ENCODE data around the gene SLIT1.
A peak's percentile ranks its signal among the peaks of the same experiment; 100 is the strongest.

SLIT1 gene

DNA sequence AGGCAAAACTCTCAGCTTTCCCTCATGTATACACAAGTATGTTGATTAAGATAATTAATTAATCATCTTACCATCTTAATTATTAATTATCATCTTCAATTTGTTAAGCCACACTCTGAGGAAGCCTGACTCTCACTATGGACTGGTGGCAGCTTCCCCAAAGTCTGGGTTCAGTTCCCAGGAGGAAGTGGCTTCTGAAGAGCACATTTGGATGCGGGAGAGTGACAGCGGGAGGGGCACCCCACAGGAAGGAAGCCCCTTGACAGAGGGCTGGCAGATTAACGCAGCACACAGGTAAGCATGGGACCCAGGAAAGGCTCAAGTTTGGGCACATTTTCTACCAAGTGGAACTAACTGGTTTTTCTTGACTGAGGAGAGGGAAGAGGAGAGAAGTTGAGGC is 13.4 kb upstream of the SLIT1 start:
- H3K27ac ChIP-seq: no peak overlapping the region

DNA sequence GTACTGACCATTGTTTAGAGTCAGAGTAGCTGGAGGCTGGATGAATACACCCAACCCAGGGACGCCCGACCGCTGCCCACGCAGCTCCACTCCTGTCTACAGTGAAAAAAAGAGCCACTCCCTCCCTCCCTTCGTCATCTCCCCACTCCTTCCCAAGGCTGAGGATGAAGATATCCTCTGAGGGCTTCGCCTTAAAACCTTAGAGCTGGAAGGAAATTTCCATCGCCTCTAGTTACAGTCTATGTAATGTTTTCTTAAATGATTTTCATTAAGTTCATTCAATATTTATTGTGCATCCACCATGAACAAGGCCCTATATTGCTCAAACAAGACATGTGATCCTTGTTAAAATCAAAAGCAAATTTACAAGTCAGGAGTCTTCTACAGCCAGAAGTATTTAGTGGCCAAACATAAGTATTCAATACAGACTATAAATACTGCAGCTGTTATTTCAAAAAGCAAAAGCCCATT is 11.3 kb upstream of the SLIT1 start:
- H3K27ac ChIP-seq: peak overlapping the region; percentile 14; the same call in 1 of the 2 replicates
- TF ChIP-seq, protein P1, sequence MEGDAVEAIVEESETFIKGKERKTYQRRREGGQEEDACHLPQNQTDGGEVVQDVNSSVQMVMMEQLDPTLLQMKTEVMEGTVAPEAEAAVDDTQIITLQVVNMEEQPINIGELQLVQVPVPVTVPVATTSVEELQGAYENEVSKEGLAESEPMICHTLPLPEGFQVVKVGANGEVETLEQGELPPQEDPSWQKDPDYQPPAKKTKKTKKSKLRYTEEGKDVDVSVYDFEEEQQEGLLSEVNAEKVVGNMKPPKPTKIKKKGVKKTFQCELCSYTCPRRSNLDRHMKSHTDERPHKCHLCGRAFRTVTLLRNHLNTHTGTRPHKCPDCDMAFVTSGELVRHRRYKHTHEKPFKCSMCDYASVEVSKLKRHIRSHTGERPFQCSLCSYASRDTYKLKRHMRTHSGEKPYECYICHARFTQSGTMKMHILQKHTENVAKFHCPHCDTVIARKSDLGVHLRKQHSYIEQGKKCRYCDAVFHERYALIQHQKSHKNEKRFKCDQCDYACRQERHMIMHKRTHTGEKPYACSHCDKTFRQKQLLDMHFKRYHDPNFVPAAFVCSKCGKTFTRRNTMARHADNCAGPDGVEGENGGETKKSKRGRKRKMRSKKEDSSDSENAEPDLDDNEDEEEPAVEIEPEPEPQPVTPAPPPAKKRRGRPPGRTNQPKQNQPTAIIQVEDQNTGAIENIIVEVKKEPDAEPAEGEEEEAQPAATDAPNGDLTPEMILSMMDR (conservative IDR thresholded peaks at IDR 0.05): no peak
- no peak for TF ChIP-seq ZFX (IDR thresholded peaks at IDR 0.05)

More for the DNA sequence above, 13.4 kb upstream of the SLIT1 start:
- TF ChIP-seq ZFX (IDR thresholded peaks at IDR 0.05): no peak
- TF ChIP-seq, protein P1 (conservative IDR thresholded peaks at IDR 0.05): no peak

DNA sequence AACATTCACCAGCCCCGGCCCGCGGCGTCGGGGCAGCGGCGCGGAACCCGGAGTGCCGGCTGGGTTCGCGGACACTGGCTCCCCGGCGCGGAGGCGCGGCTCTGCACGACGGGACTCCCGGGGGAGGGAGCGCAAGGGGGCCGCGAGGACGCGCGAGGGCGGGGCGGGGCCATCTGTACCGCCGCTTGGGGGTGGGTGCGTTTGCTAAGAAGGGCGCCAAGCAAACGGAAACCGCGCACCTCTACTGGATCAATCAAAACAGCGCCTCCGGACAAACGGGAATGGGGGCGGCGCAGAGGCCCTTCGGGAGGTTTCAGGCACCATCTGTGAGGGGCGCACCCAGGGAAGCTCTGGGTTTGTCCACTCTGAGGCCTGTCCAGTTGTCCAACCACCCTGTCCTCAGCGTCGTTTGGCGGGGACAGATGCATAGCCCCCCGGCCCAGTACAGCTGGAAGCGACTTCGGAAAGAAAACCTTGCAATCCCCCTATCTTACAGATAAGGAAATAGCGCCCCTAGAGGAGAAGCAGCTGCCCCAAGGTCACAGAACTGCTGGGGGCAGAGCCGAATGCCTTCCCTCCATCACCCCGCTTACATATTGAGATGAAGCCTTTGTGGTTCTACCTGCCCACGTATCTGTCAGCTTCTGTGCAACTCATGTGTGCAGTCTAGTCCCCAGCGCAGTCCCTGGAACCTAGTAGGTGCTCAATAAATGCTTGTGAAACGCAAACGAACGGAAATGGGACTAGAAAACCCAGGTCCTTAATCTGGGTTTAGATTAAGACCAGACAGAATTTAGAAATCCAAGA is 10.7 kb upstream of the SLIT1 start:
- TF ChIP-seq, protein P1 (conservative IDR thresholded peaks at IDR 0.05): peak; percentile 71
- no peak for TF ChIP-seq ZFX (IDR thresholded peaks at IDR 0.05)
- H3K27ac ChIP-seq: peak overlapping the region; percentile 14; the same call in 1 of the 2 replicates

DNA sequence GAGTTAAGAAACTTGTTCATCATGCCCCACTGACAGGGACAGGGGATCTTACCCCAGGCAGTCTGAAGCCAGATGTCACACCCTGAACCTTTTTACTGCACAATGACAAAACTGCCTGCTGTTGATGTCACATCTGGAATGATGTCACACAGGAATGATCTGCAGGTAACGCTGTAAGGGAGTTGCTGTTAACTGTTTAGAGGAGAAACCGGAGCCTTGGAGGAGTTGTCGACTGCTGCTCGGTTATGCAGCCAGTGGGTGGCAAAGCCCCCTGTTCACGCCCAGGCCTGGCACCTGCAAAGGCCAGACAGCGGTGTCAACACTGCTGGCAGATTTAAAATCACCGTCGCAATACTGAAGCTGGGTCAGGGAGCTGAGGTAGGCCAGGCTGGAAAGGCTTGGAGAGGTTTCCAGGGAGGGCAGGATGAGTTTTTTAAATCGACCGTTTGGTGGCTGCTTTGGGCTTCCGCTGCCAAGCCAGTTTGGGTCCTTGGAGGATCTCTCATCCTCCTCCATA is 10.0 kb upstream of the SLIT1 start:
- TF ChIP-seq ZFX (IDR thresholded peaks at IDR 0.05): no peak
- TF ChIP-seq, protein P1 (conservative IDR thresholded peaks at IDR 0.05): no peak
- no peak overlapping the region for H3K27ac ChIP-seq

DNA sequence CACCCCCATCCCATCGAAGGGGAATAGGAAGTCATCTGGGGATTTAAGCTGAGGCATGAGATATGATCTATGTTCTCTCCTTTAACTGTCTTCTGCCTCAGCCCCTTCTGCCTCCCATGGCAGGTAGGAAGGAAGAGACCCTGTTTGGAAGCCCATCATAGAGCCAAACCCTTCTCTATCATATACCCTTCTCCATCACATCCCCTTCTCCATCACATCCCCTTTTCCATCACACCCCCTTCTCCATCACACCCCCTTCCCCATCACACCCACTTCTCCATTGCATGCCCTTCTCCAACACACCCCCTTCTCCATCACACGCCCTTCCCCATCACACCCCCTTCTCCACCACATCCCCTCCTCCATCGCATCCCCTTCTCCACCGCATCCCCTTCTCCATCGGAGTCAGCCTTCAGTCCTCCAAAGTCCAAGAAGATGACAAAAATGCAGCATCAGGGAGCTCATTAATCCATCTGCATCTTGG is 7.2 kb upstream of the SLIT1 start:
- TF ChIP-seq, protein P1 (conservative IDR thresholded peaks at IDR 0.05): no peak
- no peak for TF ChIP-seq ZFX (IDR thresholded peaks at IDR 0.05)

DNA sequence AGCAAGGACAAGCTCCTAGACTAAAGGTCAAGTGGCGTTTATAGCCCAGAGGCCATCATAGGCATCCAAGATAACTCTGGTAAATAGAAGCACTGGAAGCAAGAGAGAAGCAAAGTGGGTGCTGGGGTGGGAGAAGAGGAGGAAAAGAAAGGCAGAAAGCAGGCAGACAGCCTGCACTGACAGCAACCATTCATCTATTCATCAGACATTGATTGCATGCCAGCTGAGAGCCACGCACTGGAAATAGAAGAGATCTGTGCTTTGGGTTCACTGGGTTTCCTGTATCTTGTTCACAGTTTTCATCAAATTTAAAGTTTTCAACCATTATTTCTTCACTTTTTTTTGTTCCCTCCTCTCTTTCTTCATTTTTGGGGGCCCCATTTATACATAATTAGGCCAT is 4.7 kb upstream of the SLIT1 start:
- TF ChIP-seq, protein P1 (conservative IDR thresholded peaks at IDR 0.05): no peak
- TF ChIP-seq ZFX (IDR thresholded peaks at IDR 0.05): no peak
- no peak overlapping the region for H3K27ac ChIP-seq

More for the DNA sequence above, 7.2 kb upstream of the SLIT1 start:
- H3K27ac ChIP-seq: no peak overlapping the region

DNA sequence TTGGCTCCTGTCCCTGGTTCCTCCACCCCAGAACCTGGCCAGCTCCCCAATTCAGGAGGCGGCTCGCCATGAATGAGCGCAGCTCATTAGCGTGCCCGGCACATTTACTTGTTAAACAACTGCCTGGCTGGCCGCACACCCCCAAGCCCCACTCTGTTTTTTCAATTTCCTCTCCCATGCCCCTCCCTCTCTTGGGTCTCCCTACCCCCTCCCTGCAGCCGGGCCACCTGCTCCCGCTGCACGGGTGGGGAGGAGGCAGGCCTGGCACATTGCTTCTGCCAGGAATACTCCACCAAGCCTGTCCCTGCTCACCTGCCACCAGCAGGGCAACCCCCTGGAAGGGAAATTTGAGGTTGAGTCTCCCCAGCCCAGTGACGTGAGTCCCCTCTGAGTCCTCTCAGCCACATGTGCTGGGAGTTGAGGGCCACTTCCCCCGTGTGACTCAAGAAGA is 2.5 kb upstream of the SLIT1 start:
- TF ChIP-seq ZFX (IDR thresholded peaks at IDR 0.05): no peak
- TF ChIP-seq, protein P1 (conservative IDR thresholded peaks at IDR 0.05): no peak

More for the DNA sequence above, 2.5 kb upstream of the SLIT1 start:
- H3K27ac ChIP-seq: no peak overlapping the region

Measured in C4-2B (cell line).